NB4 (cell line): ENCODE results near the gene A1BG.

Source experiments
- CTCF ChIP-seq: IDR thresholded peaks from one replicate; pipeline ENCODE4 v1.5.1; 2012; ENCODE audit warnings: low read depth, low read length
- MAX ChIP-seq: IDR thresholded peaks from 2 replicates; pipeline ENCODE4 v1.6.1; 2011; ENCODE audit warnings: low read depth, low read length
- MYC ChIP-seq: IDR thresholded peaks from 2 replicates; pipeline ENCODE4 v1.6.1; 2011; ENCODE audit warnings: low read depth, low read length
- POLR2A ChIP-seq: IDR thresholded peaks from 2 replicates; pipeline ENCODE4 v1.6.1; 2011; ENCODE audit warnings: mild to moderate bottlenecking; ENCODE audit not compliant: insufficient read length; ENCODE audit errors: extremely low read depth

DNA sequence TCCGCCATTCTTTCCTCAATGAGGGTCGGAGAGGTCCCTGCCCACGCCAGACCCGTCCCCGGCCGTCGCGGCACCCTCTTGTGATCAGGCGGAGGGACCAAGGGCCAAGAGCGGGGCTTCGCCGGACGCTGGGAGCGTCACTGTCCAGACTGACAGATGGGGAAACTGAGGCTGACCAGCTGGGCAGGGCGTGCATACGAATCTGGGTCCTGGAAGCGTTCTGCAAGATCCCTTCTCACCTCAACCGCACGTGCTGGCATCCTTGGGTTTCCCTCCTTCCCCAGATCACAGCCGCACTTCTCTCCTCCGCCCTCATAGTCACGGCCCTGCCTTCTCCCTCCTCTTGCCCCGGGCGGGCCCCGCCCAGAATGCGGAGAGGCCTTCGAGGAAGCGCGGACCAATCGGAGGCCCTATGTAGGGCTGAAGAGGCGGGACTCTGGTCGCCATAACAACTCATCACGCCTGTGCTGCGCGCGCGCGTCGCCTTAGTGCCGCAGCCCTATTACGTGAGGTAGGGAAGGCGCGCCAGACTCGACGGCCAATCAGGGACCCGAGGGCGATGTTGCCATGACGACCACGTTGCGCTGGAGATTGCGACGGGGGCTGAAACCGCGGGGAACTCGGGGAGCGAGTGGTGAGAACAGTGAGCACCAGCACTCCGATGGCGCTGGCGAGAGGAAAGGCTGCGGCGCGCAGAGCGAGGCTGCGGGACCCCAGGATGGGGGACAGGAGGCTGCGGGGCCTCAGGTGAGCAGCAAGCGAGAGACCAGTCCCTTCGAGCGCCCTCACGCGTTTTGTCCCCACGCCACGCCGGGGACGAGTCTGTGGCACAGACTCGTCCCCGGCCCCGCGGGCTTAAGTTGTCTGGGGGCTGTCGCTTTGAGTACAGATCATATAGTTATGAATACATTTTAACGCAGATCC, 47.9 kb upstream of the A1BG start:
- TF ChIP-seq MAX (peak; percentile 83), CTCF (no peak), MYC (peak; percentile 42; the same call in 1 of the 2 replicates), POLR2A (peak; percentile 81)
